Vagina (tissue), 2 donors: ENCODE results near the gene PFKFB2.

Experiments
- CTCF ChIP-seq, 3 experiments: fragments of 450-650 bp in 2 of 3; fragments of 200-600 bp in 1 of 3; sonication (generic) in 1 of 3; IDR thresholded peaks; one replicate each; pipeline ENCODE4 v1.5.1; 2017 to 2019; ENCODE audit warnings: antibody characterized with exemption in 3 of 3, mild to moderate bottlenecking in 2 of 3, moderate library complexity in 2 of 3
- POLR2AphosphoS5 ChIP-seq, 2 donors: sonication (generic); formaldehyde crosslinking; IDR thresholded peaks; one replicate each; pipeline ENCODE4 v1.9.0; 2017; ENCODE audit warnings: antibody characterized with exemption in 2 of 2, mild to moderate bottlenecking in 2 of 2, low read depth in 1 of 2; ENCODE audit not compliant: insufficient read depth in 1 of 2

GRCh38 chr1:207013321-207014085 lies 39.6 kb upstream of the PFKFB2 start:
- TF ChIP-seq CTCF (IDR thresholded peaks at IDR 0.05) (no peak), POLR2AphosphoS5 (IDR thresholded peaks at IDR 0.05; ENCODE audit: insufficient read depth in 1 of 2, low read depth in 1 of 2) (no peak)
